ENCODE data around the gene ATP5F1E. TPM values are rescaled to one million over a fixed set of nuclear protein-coding genes. Genes with fewer than 3 reads are reported as not detected.

Gene ATP5F1E
- total and polyA plus RNA-seq, 9 of the 15 experiments (the other 6 are each of a cell fraction or from before 2014, with no cell fraction given): 60.3 to 162 (median 113) TPM

DNA sequence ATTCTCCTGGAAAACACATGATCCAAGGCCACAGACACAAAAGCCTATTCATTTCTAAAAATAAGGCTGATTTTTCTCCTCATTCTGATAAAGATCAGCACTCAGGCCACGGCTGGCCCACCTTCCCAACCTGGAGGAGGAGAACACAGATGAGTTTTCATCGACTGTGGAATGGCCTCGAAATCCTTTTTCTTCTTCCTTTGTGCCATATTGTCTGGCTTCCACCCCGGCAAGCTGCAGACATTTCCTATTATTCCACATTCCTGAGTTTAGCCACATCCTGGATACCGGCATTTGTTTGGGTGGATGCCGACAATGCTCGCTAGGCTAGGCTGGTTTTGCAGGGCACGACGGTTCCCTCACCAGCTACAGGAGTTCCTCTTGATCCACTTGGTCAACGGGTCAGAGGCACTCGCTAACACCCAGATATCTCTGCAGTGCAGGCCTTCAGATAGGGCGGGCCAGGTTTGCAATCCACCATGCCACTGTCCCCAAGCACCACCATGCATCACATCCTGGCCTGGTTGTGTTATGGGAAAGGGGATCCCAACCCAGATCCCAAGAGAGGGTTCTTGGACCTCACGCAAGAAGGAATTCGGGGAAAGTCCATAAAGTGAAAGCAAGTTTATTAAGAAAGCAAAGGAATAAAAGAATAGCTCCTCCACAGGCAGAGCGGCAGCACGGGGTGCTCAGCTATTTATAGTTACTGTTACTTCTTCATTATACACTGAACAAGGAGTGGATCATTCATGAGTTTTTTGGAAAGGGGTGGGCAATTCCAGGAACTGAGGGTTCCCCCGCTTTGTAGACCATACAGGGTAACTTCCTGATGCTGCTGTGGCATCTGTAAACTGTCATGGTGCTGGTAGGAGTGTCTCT, 20.9 kb downstream of the ATP5F1E start (continued):
- TF ChIP-seq SMAD4 (CRISPR knock-in tag; conservative IDR thresholded peaks at IDR 0.05) (0 out of 2 replicates have a peak, but pooled peaks have one; percentile 11), RB1 (IDR thresholded peaks at IDR 0.05; ENCODE audit: low read depth) (no peak), RFX7 (CRISPR knock-in tag; IDR thresholded peaks at IDR 0.05) (no peak), MAFK (IDR thresholded peaks at IDR 0.05; ENCODE audit: low read length) (no peak), ZNF668 (CRISPR knock-in tag; IDR thresholded peaks at IDR 0.05) (no peak), ZNF584 (CRISPR knock-in tag; IDR thresholded peaks at IDR 0.05; ENCODE audit: low read depth) (no peak), SRSF7 (optimal IDR thresholded peaks at IDR 0.05; ENCODE audit: low read depth, low read length) (no peak), HDAC1 (IDR thresholded peaks at IDR 0.05) (no peak), SMC3 (conservative IDR thresholded peaks at IDR 0.05; ENCODE audit: insufficient read depth, low read depth, low read length) (no peak), RAD51 (IDR thresholded peaks at IDR 0.05; ENCODE audit: borderline replicate concordance, low read depth) (no peak), FOXA3 (CRISPR knock-in tag; conservative IDR thresholded peaks at IDR 0.05 in 1 of 2, IDR thresholded peaks at IDR 0.05 in 1 of 2) (no peak), DMBX1 (CRISPR knock-in tag; IDR thresholded peaks at IDR 0.05; ENCODE audit: borderline replicate concordance) (no peak), CREBBP (IDR thresholded peaks at IDR 0.05; ENCODE audit: low read depth, low read length) (no peak), XRCC4 (IDR thresholded peaks at IDR 0.05; ENCODE audit: extremely low read depth, insufficient read depth, insufficient read length) (no peak), ZSCAN29 (IDR thresholded peaks at IDR 0.05) (no peak), ZNF143 (CRISPR knock-in tag; IDR thresholded peaks at IDR 0.05) (no peak), ZNF76 (CRISPR knock-in tag; IDR thresholded peaks at IDR 0.05; ENCODE audit: borderline replicate concordance) (no peak), CBFA2T3 (IDR thresholded peaks at IDR 0.05) (peak; percentile 77)
- TF ChIP-seq, protein P1, sequence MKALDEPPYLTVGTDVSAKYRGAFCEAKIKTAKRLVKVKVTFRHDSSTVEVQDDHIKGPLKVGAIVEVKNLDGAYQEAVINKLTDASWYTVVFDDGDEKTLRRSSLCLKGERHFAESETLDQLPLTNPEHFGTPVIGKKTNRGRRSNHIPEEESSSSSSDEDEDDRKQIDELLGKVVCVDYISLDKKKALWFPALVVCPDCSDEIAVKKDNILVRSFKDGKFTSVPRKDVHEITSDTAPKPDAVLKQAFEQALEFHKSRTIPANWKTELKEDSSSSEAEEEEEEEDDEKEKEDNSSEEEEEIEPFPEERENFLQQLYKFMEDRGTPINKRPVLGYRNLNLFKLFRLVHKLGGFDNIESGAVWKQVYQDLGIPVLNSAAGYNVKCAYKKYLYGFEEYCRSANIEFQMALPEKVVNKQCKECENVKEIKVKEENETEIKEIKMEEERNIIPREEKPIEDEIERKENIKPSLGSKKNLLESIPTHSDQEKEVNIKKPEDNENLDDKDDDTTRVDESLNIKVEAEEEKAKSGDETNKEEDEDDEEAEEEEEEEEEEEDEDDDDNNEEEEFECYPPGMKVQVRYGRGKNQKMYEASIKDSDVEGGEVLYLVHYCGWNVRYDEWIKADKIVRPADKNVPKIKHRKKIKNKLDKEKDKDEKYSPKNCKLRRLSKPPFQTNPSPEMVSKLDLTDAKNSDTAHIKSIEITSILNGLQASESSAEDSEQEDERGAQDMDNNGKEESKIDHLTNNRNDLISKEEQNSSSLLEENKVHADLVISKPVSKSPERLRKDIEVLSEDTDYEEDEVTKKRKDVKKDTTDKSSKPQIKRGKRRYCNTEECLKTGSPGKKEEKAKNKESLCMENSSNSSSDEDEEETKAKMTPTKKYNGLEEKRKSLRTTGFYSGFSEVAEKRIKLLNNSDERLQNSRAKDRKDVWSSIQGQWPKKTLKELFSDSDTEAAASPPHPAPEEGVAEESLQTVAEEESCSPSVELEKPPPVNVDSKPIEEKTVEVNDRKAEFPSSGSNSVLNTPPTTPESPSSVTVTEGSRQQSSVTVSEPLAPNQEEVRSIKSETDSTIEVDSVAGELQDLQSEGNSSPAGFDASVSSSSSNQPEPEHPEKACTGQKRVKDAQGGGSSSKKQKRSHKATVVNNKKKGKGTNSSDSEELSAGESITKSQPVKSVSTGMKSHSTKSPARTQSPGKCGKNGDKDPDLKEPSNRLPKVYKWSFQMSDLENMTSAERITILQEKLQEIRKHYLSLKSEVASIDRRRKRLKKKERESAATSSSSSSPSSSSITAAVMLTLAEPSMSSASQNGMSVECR (CRISPR knock-in tag; IDR thresholded peaks at IDR 0.05): no peak
- TF ChIP-seq, protein P2, sequence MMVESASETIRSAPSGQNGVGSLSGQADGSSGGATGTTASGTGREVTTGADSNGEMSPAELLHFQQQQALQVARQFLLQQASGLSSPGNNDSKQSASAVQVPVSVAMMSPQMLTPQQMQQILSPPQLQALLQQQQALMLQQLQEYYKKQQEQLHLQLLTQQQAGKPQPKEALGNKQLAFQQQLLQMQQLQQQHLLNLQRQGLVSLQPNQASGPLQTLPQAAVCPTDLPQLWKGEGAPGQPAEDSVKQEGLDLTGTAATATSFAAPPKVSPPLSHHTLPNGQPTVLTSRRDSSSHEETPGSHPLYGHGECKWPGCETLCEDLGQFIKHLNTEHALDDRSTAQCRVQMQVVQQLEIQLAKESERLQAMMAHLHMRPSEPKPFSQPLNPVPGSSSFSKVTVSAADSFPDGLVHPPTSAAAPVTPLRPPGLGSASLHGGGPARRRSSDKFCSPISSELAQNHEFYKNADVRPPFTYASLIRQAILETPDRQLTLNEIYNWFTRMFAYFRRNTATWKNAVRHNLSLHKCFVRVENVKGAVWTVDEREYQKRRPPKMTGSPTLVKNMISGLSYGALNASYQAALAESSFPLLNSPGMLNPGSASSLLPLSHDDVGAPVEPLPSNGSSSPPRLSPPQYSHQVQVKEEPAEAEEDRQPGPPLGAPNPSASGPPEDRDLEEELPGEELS (CRISPR knock-in tag; IDR thresholded peaks at IDR 0.05; ENCODE audit: borderline replicate concordance): no peak
- TF ChIP-seq, protein P3, sequence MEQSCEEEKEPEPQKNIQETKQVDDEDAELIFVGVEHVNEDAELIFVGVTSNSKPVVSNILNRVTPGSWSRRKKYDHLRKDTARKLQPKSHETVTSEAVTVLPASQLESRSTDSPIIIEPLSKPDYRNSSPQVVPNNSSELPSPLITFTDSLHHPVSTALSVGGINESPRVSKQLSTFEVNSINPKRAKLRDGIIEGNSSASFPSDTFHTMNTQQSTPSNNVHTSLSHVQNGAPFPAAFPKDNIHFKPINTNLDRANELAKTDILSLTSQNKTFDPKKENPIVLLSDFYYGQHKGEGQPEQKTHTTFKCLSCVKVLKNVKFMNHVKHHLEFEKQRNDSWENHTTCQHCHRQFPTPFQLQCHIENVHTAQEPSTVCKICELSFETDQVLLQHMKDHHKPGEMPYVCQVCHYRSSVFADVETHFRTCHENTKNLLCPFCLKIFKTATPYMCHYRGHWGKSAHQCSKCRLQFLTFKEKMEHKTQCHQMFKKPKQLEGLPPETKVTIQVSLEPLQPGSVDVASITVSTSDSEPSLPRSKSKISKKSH (CRISPR knock-in tag; IDR thresholded peaks at IDR 0.05): no peak
